Hematopoietic multipotent progenitor cell (in vitro differentiated cells): Measurements from ENCODE around the gene SLC16A11. TPM values are rescaled to one million over a fixed set of nuclear protein-coding genes. Genes with fewer than 3 reads are reported as not detected.

Source experiments
- DNase-seq, 3 donors: peaks; one replicate each; pipeline ENCODE4 v3.0.0-alpha.2; 2011 to 2015; ENCODE audit warnings: low read depth in 2 of 3, low spot score in 2 of 3
- total RNA-seq: library from RNA; depleted of rRNA; stranded (reverse); fragments of >200 nt; gene quantifications from one replicate; pipeline ENCODE4 v1.2.3, GENCODE V29; 2012

SLC16A11 gene
- total RNA-seq, 1 donor = 0.54 TPM

DNA sequence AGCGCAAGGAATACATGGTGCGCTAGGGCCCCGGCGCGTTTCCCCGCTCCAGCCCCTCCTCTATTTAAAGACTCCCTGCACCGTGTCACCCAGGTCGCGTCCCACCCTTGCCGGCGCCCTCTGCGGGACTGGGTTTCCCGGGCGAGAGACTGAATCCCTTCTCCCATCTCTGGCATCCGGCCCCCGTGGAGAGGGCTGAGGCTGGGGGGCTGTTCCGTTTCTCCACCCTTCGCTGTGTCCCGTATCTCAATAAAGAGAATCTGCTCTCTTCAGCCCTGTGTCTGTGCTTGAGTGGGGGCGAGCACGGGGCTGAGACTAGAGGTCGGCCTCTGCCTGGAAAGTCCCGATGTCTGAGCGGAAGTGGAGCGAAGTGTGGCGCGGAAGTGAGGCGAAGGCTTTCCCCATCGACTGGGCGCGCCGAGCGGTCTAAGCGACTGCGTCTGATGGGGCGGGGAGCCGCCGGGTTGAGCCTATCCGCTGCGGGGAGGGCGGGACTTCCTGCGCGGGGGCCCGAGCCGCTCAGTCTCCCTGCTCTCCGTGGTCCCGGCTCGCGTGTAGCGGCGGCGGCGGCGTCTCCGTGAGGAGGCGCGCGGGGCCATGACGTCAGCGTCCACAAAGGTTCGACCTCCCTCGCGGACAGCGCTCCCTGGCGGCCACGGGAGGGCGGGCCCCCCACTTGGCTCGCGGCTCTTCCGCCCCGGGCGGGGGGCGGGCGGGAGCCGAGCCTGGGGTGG, 29.5 kb downstream of the SLC16A11 start:
- peak; percentile 93 to 99 (median 99) for DNase-seq

DNA sequence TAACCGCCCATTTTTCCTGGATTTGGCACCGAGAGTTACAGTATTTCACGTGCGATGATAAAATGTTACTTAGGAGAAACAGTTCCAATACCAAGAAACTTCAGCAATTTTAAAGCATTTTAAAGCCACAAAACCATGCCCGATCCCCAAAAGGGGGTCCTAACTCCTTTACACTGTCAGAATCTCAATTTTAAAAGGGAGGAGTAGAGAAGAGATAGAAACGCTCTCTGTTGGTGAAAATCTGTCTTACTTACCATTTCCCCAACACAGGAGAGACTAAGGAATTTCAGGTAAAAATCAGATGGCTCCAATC, 32.0 kb downstream of the SLC16A11 start:
- no peak for DNase-seq

DNA sequence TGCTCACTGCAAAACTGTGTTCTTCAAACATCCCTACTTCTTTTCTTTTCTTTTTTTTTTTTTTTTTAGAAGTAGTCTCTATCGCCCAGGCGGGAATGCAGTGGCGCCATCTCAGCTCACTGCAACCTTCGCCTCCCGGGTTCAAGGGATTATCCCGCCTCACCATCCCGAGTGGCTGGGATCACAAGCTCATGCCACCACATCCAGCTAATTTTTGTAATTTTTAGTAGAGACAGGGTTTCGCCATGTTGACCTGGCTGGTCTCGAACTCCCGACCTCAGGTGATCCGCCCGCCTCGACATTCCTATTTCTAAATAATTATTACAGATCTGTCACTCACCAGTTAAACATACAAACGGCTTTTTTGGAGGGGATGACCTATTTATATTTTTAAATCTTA, 32.5 kb downstream of the SLC16A11 start:
- no peak for DNase-seq

DNA sequence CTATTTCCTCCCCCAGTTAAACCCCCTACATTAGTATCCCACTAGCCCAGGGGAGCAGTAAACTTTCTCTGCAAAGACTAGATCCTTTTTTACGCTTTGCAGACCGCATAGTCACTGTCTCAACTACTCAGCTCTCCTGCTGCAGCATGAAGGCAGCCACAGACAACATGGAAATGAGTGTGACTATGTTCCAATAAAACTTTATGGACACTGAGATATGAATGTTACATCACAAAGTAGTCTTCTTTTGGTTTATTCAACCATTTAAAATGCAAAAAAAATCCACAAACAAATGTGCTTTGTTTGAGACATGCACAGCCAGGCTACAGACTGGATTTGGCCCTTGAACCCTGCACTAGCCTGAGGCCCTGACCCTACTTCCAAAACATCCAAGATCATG, 33.4 kb downstream of the SLC16A11 start:
- no peak for DNase-seq

DNA sequence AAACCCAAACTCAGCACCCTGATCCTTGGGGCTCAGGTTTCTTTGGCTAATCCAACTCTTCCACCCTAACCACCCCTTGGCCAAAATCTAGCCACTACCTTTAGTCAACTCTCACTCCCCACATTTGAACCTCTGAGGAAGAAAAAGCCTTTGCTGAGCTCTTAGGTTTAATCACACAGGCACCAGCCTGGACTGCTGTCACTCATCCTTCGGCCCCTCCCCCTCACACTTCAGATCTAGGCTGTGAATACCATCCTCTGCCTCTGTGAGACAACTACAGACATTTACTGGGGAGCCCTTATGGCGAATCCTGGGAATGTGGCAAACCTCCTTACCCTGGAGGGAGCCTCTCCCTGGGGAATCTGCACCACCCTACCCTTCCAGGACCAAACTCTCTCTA, 36.7 kb downstream of the SLC16A11 start:
- no peak for DNase-seq

DNA sequence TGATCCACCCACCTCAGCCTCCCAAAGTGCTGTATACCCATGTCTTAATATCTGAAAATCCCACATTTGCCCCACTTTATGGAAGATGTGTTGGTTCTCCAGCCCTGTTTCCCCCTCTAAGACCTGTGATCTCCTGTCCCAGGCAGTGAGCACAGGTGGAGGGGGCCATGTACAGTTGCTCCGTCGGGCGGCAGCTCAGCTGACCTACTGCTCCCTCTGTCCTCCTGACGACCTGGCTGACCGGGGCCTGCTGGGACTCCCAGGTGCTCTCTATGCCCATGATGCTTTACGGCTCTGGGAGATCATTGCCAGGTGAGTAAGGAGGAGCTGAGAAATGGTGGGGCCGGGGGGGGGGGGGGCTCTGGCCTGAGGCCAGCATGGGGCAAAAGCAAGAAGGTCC, 38.2 kb downstream of the SLC16A11 start:
- no peak for DNase-seq

DNA sequence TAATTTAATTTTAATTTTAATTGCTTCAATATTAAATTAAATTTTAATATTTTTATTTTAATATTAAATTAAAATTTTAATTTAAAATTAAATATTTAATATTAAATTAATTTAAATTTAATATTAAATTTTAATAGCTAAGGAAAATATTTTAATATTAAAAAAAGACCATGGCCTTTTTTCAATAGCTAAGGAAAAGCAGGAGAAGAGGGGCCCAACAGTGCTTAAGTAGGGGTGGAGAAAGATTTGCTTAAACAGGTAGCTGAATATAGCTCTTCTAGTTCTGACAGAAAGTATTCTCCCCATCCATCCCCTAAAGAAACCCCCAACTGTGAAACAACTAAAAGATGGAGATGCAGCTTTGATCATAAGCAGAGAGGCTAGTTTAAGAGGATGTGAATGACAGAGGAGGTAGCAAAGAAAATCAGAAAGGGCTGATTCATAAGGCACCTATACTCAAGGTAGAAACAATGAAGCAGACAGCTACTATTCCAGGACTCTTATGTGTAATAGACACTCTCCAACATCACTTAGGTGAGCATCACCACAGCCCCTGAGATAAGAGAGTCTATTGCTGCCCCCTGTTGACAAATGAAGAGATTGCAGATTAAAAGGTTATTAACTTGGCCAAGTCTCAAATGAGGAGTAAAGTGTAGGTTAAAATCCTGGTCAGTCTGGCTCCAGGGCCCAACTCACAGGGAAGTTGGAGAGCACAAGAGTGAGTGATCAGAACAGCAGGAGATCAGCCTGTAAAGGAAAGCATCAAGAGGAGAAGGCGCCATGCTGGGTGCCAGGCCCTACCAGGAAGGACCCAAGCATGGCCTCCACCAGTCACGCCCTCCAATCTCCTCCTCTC, 39.3 kb downstream of the SLC16A11 start:
- DNase-seq = peak in 2 of 3 donors; percentile 71 to 90

DNA sequence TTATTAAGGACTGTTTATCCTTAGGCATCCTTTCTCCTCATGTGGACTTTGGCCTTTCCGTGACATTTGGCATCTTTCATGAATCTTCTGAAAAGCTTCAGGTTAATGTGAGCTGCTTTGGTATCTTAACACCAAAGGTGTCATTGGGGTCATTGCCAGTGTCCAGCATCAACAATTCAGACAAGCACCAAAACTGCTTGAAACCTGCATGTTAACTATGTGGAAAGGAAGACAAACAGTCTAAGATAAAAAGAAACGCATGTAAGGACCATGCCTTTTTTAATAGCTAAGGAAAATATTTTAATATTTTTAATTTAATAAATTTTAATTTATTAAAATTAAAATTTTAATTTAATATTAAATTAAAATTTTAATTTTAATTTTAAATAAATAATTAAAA, 40.1 kb downstream of the SLC16A11 start:
- no peak for DNase-seq

DNA sequence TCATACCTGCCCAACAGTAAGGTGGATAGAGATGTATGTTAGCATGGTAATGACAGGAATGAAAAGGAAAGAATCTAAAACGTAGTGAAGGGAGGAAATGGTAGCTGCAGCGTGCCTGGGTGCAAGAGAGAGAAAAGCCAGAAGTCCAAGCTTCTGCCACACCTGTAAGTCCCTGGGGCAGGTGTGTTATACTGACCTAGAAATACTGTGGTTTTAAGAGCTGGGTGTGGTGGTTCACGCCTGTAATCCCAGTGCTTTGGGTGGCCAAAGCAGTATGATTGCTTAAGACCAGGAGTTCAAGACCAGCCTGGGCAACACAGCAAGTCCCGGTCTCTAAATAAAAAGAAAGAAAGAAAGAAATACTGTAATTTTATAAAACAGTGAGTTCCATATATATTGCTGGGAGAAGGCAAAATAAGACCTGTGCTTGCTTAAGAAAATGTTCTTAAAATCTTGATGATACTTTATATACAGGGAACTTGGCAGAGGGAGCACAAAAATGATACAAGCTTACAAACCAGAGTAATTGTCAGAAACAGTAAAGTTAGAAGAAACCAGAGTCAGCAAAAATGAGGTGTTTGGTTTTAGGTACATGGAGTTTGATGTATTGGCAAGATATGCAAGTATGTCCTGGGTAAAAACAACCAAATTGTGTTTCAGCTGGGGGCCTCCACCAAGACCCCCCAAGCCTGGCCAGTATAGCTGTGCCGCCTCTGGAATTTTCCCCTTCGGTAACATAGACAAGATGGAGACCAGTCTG, 41.4 kb downstream of the SLC16A11 start:
- no peak for DNase-seq

DNA sequence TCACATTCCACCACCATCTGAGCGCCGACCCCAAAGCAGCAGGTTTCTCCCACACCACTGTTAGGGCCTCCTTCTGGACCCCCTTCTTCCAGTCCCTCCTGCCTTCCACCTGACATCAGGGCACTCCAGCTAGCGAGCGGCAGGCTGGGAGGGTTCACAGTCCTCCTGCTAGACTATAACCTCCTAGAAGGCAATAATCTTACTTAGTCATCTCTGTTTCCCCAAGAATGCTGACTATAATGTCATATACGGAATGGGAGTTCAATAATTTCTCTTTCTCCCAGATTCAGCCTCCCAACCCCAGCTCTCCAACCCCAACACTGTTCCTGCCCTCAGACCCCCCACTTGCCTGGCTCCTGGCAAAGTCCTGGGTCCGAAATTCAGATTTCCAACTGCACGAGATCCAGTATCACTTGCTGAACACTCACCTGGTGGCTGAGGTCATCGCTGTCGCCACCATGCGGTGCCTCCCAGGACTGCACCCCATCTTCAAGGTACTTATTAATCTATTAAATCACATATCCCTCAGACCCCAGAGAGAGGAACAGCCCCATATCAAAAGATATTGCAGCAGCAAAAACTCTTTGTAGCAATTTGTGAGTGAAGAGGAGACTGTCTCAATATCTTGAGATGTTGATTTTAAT, 42.5 kb downstream of the SLC16A11 start:
- DNase-seq = peak in 1 of 3 donors; percentile 46

DNA sequence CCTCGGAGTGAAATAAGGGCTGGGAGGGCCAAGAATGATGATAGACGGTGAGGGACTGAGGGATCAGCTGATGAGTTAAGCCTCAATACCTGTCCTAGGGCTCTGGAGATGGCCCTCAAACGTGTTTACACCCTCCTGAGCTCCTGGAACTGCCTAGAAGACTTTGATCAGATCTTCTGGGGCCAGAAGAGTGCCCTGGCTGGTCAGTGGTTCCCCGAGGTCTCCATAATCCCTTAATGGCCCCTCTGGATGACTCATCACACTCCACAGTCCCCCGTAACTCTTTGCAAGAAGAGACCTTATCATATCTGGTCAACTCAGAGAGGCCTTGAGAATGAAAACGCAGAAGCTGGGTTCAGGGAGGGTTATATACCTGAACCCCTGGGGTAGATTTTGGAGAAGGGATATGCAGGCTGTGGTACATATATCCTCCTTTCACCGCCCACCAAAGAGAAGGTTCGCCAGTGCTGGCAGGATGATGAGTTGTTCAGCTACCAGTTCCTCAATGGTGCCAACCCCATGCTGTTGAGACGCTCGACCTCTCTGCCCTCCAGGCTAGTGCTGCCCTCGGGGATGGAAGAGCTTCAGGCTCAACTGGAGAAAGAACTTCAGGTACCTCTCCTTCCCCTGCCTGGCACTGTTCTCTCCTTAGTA, 44.9 kb downstream of the SLC16A11 start:
- DNase-seq = no peak

DNA sequence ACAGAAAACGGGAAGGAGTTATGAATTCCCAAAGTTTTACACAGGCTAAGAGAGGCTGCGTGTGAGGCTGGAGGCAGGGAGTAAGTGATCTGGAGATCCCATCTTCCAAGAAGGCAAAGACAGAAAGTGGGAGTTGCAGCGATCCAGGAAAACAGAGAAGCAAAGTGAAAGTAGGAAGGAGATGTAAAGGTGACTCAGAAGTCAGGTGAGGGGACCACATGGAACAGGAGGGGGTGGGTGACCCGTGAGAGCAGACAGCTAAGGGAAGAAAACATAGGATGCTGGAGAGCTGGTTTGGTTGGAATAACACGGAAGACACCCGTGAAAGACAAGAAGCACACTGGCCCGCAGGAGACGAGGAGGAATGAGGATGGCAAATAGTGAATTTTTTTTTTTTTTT, 46.7 kb downstream of the SLC16A11 start:
- no peak for DNase-seq

DNA sequence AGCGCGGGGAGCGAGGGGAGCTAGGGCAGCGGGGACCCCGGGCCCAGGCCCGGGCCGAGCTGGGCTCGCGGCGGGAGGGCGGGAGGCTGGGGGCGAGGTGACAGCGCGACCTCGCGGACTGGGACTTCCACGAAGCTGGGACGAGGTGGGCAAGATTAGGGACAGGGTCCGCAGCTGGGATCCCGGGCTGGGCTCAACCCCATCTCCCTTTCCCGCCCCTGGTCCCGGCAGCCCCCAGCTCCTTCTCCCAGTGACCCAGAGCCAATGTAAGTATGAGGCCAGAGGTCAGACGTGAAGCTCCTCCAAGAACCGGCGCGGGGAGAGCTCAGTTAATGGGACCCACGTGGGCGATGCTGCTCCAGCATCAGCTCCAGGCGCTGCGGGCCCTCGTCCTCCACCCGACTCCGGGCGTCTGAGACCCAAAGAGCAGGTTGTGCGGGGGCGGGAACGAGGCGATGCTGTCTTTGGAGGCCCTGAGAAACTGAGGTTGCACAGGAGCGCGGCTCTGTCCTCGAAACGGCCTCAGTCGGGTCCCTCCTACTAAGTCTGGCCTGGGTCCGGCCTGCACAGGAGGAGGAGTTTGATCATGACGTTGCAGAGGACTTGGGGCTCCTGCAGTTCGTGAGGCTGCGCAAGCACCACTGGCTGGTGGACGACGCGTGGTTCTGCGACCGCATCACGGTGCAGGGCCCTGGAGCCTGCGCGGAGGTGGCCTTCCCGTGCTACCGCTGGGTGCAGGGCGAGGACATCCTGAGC, 47.5 kb downstream of the SLC16A11 start:
- DNase-seq = no peak

DNA sequence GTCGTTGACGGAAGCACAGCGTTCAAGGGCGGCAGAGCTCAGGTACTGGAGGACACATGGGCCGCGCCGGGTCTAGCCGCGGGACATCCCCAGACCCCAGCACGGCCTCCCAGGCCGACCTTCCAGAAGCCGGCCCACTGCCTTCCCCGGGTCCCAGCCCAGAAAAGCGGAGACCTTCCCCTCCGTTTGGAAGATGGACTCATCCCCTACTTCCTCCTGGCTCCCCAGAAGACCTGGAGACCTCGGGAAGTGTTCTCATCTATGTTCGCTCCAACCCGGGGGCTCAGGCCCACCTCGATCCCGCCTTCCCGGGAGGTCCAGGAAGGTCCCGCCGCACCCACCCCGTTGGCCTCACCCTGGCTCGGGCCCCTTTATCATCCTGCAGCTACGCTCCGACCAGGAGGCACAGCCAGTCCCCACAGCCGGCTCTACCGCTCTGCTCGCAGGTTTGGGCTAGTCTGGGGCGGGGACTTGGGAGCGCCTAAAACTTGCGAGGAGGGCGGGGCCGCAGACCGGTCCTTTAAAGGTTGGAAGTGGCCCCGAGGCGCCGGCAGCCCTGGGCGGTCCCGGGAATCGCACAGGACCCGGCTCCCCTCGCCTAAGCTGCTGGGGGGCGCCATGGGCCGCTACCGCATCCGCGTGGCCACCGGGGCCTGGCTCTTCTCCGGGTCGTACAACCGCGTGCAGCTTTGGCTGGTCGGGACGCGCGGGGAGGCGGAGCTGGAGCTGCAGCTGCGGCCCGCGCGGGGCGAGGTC, 48.2 kb downstream of the SLC16A11 start, which contains the start of gene ALOX12:
Gene ALOX12 (plus strand): TSS at position 550 of the 756 bp plus-strand sequence. CDS start 69 bp downstream, at position 619.
- no peak for DNase-seq

DNA sequence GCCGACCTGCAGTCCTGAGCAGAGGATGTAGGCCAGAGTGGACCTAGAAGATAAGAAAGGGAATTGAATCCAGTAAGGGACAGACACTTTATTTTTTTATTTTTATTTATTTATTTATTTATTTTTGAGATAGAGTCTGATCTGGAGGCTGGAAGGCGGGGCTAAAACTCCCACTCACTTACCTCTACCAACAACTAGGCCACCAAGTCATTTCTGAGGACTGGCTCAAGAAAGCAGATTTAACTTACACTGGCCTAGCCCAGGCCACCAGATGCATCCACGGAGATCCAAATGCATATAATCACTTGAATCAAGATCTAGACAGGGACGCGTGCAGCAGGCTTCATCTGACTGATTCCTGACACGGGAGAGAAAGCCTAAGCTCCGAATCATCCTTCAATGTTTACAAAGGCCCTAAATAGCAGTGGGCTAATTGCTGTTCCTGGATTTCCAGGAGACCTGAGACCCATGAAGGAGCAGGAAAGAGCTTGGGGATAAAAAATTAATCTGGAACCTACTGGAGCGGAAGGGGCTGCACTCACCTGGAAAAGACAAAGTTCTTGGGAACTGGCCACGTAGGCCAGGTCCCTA, 49.1 kb downstream of the SLC16A11 start:
- DNase-seq = no peak

DNA sequence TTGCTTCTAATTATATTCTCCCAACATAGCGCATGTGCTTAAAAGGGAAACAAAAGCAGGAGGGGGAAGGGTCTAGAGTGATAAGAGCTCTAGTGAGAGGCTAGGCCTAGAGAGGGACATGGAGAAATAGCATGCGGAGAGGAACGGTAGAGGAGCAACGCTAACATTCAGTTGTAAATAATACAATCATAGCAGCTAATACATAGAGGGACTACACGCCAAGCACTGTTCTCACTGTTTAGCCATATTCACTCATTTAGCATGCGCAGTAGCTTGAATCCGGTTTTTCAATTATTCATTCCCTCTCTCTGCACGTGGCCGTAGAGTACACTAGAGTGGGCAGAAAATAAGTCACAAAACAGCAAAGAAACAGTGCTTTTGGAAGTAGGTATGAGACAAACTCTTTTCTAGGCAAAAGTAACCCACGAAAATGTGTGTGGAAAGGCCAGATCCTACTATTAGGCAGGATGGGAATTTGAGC, 49.7 kb downstream of the SLC16A11 start:
- DNase-seq = no peak

DNA sequence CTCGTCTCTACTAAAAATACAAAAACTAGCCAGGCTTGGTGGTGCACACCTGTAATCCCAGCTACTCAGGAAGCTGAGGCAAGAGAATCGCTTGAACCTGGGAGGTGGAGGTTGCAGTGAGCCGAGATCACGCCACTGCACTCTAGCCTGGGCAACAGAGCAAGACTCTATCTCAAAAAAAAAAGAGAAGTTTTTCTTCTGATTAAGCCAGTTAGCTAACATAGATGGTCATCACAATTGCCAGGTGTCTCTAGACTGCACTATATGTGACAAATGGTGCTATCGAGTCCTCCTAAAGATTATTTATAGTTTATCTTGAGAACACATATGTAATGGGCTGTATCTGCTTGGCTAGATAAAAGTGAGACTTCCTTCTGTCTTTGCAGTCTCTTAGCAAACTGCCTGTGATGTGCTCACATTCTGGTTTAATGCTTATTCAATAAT, 50.3 kb downstream of the SLC16A11 start:
- peak in 1 of 3 donors; percentile 83 for DNase-seq
